Kidney epithelial cell (primary cell): ENCODE data around the gene NOC4L. TPM values are rescaled to one million over a fixed set of nuclear protein-coding genes. Genes with fewer than 3 reads are reported as not detected.
"Not testable (repeated sequence)": the region's sequence is repeated elsewhere in the genome, so short reads cannot be mapped to it uniquely, and the experiment has no call there.

Experiments used
- DNase-seq: peaks from one replicate; pipeline ENCODE4 v3.0.0-alpha.2; 2010; ENCODE audit warnings: low read depth
- H3K27me3 ChIP-seq: 2 replicates; pipeline ENCODE4 v1.6.0; 2011; ENCODE audit warnings: low read length; ENCODE audit not compliant: control insufficient read depth, insufficient read depth
- H3K36me3 ChIP-seq: 2 replicates; pipeline ENCODE4 v1.5.1; 2011; ENCODE audit warnings: low read length; ENCODE audit not compliant: control insufficient read depth, insufficient read depth
- H3K4me3 ChIP-seq: 2 replicates; pipeline ENCODE4 v1.5.1; 2011; ENCODE audit warnings: low read depth, mild to moderate bottlenecking, control low read depth, low read length
- total RNA-seq: library from RNA; depleted of rRNA; stranded (reverse); fragments of >200 nt; gene quantifications from 2 replicates; pipeline ENCODE4 v1.2.3, GENCODE V29; 2015
- TF ChIP-seq, protein P1 (sequence below): IDR thresholded peaks from 2 replicates; pipeline ENCODE4 v1.5.1; 2011; ENCODE audit warnings: mild to moderate bottlenecking, moderate library complexity, low read length, control low read depth, inconsistent platforms; ENCODE audit not compliant: insufficient read depth, poor library complexity, severe bottlenecking

Gene NOC4L
- total RNA-seq, 1 donor from 2014 or later: 23.8 TPM

DNA sequence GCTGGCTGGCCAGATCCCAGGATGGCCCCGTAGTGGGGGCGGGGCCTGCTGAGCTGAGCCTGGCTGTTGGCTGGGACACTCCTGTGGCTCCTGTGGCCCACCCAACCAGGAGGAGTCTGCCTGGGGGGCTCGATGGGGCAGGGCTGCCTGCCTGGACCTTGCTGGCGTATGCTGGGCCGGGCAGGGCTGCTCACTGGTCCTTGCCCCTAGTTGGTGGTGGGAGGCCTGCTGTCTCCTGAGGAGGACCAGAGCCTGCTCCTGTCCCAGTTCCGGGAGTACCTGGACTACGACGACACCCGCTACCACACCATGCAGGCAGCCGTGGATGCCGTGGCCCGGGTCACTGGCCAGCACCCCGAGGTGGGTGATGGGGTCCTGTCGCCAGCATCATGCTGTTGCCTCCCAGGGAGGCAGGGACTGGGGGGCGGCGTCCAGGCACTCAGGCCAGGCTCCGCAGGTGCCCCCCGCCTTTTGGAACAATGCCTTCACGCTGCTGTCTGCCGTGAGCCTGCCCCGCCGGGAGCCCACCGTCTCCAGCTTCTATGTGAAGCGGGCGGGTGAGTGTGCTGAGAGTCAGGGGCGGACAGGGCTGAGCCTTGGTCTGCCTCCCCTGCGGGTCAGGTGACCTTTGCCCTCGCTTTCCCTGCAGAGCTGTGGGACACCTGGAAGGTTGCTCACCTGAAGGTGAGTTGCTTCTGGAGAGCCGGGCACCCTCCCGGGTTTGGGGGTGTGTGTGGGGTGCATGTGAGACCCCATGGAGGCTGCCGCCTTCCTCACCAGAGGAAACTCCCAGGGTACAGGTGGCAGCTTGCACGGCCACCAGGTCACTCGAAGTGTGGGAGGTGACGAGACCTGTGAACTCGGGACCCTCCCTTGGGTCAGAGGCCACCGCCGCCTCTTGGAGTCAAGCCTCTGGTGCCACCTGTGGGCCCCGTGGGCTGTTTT is 3.4 kb downstream of the NOC4L start:
- H3K27me3 ChIP-seq: no peaks in the 10 kb centered on the region
- TF ChIP-seq, protein P1, sequence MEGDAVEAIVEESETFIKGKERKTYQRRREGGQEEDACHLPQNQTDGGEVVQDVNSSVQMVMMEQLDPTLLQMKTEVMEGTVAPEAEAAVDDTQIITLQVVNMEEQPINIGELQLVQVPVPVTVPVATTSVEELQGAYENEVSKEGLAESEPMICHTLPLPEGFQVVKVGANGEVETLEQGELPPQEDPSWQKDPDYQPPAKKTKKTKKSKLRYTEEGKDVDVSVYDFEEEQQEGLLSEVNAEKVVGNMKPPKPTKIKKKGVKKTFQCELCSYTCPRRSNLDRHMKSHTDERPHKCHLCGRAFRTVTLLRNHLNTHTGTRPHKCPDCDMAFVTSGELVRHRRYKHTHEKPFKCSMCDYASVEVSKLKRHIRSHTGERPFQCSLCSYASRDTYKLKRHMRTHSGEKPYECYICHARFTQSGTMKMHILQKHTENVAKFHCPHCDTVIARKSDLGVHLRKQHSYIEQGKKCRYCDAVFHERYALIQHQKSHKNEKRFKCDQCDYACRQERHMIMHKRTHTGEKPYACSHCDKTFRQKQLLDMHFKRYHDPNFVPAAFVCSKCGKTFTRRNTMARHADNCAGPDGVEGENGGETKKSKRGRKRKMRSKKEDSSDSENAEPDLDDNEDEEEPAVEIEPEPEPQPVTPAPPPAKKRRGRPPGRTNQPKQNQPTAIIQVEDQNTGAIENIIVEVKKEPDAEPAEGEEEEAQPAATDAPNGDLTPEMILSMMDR: no peak
- no peak overlapping the region for H3K4me3 ChIP-seq
- H3K36me3 ChIP-seq: no peaks in the 10 kb centered on the region
- no peak for DNase-seq

DNA sequence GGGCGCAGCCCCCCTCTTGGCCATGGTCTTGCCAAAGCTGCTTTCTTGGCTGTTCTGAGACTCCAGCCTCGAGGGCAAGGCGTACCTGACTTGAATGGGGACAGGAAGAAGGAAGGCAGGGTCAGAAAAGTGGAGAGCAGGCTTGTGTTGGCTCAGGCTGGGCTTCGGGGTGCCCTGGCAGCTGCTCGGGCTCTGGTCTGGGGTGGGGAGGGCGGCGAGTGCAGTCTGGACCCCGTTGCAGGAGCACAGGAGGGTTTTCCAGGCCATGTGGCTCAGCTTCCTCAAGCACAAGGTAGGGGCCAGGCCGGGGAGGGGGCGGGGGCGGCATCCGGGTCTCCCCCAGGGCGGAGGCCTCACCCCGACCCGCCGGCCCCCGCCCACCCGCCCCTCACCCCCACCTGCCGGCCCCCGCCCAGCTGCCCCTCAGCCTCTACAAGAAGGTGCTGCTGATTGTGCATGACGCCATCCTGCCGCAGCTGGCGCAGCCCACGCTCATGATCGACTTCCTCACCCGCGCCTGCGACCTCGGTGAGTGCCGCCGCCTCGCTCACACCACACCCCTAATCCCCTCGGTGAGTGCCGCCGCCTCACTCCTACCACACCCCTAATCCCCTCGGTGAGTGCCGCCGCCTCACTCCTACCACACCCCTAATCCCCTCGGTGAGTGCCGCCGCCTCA is 4.2 kb downstream of the NOC4L start:
- H3K36me3 ChIP-seq: no peaks in the 10 kb centered on the region
- TF ChIP-seq, protein P1: no peak
- no peak for DNase-seq
- H3K4me3 ChIP-seq: no peak overlapping the region
- H3K27me3 ChIP-seq: no peaks in the 10 kb centered on the region

DNA sequence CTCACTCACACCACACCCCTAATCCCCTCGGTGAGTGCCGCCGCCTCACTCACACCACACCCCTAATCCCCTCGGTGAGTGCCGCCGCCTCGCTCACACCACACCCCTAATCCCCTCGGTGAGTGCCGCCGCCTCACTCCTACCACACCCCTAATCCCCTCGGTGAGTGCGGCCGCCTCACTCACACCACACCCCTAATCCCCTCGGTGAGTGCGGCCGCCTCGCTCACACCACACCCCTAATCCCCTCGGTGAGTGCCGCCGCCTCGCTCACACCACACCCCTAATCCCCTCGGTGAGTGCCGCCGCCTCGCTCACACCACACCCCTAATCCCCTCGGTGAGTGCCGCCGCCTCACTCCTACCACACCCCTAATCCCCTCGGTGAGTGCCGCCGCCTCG is 5.3 kb downstream of the NOC4L start:
- H3K36me3 ChIP-seq, DNase-seq, H3K27me3 ChIP-seq, H3K4me3 ChIP-seq: not testable (repeated sequence)

DNA sequence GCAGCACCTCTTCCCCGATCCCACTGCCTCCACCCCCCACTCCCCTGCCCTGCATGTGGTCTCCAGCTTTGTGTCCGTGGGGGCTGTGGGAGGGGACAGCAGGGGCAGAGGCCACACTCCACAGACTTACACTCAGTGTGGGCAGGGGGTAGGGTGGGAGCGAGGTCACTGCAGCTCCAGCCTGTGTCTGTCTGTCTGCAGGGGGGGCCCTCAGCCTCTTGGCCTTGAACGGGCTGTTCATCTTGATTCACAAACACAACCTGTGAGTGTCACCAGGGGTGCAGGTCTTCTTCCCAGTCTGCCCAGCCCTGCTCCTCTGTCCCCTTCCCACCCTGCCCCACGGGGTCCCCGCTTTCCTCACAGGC is 6.5 kb downstream of the NOC4L start:
- H3K36me3 ChIP-seq: no peaks in the 10 kb centered on the region
- TF ChIP-seq, protein P1: no peak
- DNase-seq: no peak

DNA sequence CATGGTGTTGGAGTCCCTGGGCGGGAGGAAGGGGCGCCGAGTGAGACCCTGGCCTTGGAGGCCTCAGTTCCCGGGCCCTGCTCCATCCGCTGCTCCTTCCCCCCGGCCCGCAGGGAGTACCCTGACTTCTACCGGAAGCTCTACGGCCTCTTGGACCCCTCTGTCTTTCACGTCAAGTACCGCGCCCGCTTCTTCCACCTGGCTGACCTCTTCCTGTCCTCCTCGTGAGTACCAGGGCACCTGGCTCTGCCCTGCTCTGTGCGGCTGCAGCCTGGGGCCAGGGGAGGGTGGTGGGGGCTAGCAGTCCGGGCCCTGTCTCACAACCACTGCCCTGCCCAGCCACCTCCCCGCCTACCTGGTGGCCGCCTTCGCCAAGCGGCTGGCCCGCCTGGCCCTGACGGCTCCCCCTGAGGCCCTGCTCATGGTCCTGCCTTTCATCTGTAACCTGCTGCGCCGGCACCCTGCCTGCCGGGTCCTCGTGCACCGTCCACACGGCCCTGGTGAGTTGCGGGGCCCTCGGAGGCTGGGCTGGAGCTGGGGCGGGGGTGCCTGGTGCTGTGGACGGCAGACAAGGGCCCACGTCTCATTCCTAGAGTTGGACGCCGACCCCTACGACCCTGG is 7.0 kb downstream of the NOC4L start:
- no peak overlapping the region for H3K4me3 ChIP-seq
- no peak for DNase-seq
- TF ChIP-seq, protein P1: no peak
- no peaks in the 10 kb centered on the region for H3K36me3 ChIP-seq
- H3K27me3 ChIP-seq: peaks cover 10% of the 10 kb centered on the region

More for the DNA sequence above, 6.5 kb downstream of the NOC4L start:
- Histone ChIP-seq H3K4me3 (no peak overlapping the region), H3K27me3 (peaks cover 10% of the 10 kb centered on the region)

DNA sequence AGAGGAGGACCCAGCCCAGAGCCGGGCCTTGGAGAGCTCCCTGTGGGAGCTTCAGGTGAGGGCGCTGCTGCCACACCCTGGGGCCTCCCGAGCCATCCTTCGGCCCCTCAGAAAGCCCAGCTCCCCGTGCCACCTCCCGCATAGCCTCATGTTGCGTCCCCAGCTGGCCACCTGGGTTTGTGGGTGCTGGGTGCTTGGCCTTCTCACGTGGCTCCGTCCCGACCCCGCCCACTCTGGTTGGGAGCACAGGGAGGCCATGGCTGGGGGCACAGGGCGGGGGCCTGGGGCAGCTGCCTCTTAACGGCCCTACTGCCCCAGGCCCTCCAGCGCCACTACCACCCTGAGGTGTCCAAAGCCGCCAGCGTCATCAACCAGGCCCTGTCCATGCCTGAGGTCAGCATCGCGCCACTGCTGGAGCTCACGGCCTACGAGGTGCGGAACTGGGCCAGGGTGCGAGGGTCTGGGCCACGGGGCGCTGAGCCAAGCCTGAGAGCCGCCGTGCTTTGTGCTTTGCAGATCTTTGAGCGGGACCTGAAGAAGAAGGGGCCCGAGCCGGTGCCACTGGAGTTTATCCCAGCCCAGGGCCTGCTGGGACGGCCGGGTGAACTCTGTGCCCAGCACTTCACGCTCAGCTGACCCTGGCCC is 7.6 kb downstream of the NOC4L start:
- TF ChIP-seq, protein P1: no peak
- Histone ChIP-seq H3K36me3 (no peaks in the 10 kb centered on the region), H3K27me3 (peaks cover 10% of the 10 kb centered on the region), H3K4me3 (no peak overlapping the region)
- DNase-seq: no peak
